ENCODE data around the gene ANKRD1.

The ANKRD1 gene

GRCh38 chr10:90920986-90921666 lies at the start of gene ANKRD1:
Gene ANKRD1 (minus strand): TSS chr10:90921087. CDS start chr10:90921027, 60 bp downstream.
- H3K4me3 ChIP-seq (ENCODE audit: low read length) = no peak within 1 kb of the TSS
- no peak for TF ChIP-seq ZNF274 (IDR thresholded peaks at IDR 0.05; ENCODE audit: low read depth, low read length)

GRCh38 chr10:90969947-90970673 lies 49.2 kb upstream of the ANKRD1 start:
- no peak for TF ChIP-seq ZNF274 (IDR thresholded peaks at IDR 0.05; ENCODE audit: low read depth, low read length)
- no peak overlapping the region for H3K4me3 ChIP-seq (ENCODE audit: low read length)

- no peak for TF ChIP-seq ZNF274 (IDR thresholded peaks at IDR 0.05; ENCODE audit: low read depth, low read length)
- no peak overlapping the region for H3K4me3 ChIP-seq (ENCODE audit: low read length)
Observed at GRCh38 chr10:90969121-90969534, 48.2 kb upstream of the ANKRD1 start.

- H3K4me3 ChIP-seq (ENCODE audit: low read length) = no peak overlapping the region
Observed at GRCh38 chr10:90968328-90969081, 47.6 kb upstream of the ANKRD1 start.

GRCh38 chr10:90967865-90968264 lies 47.0 kb upstream of the ANKRD1 start:
- no peak for TF ChIP-seq ZNF274 (IDR thresholded peaks at IDR 0.05; ENCODE audit: low read depth, low read length)
- H3K4me3 ChIP-seq (ENCODE audit: low read length) = no peak overlapping the region

More at GRCh38 chr10:90968328-90969081, 47.6 kb upstream of the ANKRD1 start:
- no peak for TF ChIP-seq ZNF274 (IDR thresholded peaks at IDR 0.05; ENCODE audit: low read depth, low read length)

GRCh38 chr10:90966146-90966545 lies 45.3 kb upstream of the ANKRD1 start:
- no peak for TF ChIP-seq ZNF274 (IDR thresholded peaks at IDR 0.05; ENCODE audit: low read depth, low read length)
- no peak overlapping the region for H3K4me3 ChIP-seq (ENCODE audit: low read length)

GRCh38 chr10:90965720-90966119 lies 44.8 kb upstream of the ANKRD1 start:
- no peak overlapping the region for H3K4me3 ChIP-seq (ENCODE audit: low read length)
- TF ChIP-seq ZNF274 (IDR thresholded peaks at IDR 0.05; ENCODE audit: low read depth, low read length) = no peak

- H3K4me3 ChIP-seq (ENCODE audit: low read length) = no peak overlapping the region
- no peak for TF ChIP-seq ZNF274 (IDR thresholded peaks at IDR 0.05; ENCODE audit: low read depth, low read length)
Observed at GRCh38 chr10:90964781-90965465, 44.0 kb upstream of the ANKRD1 start.

- no peak for TF ChIP-seq ZNF274 (IDR thresholded peaks at IDR 0.05; ENCODE audit: low read depth, low read length)
Observed at GRCh38 chr10:90963331-90963730, 42.4 kb upstream of the ANKRD1 start.

GRCh38 chr10:90960355-90960814 lies 39.5 kb upstream of the ANKRD1 start:
- no peak overlapping the region for H3K4me3 ChIP-seq (ENCODE audit: low read length)
- TF ChIP-seq ZNF274 (IDR thresholded peaks at IDR 0.05; ENCODE audit: low read depth, low read length) = no peak

More at GRCh38 chr10:90963331-90963730, 42.4 kb upstream of the ANKRD1 start:
- H3K4me3 ChIP-seq (ENCODE audit: low read length) = no peak overlapping the region

- H3K4me3 ChIP-seq (ENCODE audit: low read length) = no peak overlapping the region
Observed at GRCh38 chr10:90959826-90960225, 38.9 kb upstream of the ANKRD1 start.

GRCh38 chr10:90958781-90959180 lies 37.9 kb upstream of the ANKRD1 start:
- no peak for TF ChIP-seq ZNF274 (IDR thresholded peaks at IDR 0.05; ENCODE audit: low read depth, low read length)
- no peak overlapping the region for H3K4me3 ChIP-seq (ENCODE audit: low read length)

More at GRCh38 chr10:90959826-90960225, 38.9 kb upstream of the ANKRD1 start:
- TF ChIP-seq ZNF274 (IDR thresholded peaks at IDR 0.05; ENCODE audit: low read depth, low read length) = no peak

- TF ChIP-seq ZNF274 (IDR thresholded peaks at IDR 0.05; ENCODE audit: low read depth, low read length) = no peak
- H3K4me3 ChIP-seq (ENCODE audit: low read length) = no peak overlapping the region
Observed at GRCh38 chr10:90947030-90947960, 26.4 kb upstream of the ANKRD1 start.

Data from GM08714 (cell line).